HG03045 (cell line): ENCODE measurements around the gene F2.
"Not testable (repeated sequence)": the region's sequence is repeated elsewhere in the genome, so short reads cannot be mapped to it uniquely, and the experiment has no call there.

Experiments used
- ATAC-seq: cut with Tn5 transposase; IDR thresholded peaks from one replicate; pipeline ENCODE4 v1.9.1; 2021; ENCODE audit warnings: mild to moderate bottlenecking, moderate library complexity; ENCODE audit not compliant: unreplicated experiment

The F2 gene

DNA sequence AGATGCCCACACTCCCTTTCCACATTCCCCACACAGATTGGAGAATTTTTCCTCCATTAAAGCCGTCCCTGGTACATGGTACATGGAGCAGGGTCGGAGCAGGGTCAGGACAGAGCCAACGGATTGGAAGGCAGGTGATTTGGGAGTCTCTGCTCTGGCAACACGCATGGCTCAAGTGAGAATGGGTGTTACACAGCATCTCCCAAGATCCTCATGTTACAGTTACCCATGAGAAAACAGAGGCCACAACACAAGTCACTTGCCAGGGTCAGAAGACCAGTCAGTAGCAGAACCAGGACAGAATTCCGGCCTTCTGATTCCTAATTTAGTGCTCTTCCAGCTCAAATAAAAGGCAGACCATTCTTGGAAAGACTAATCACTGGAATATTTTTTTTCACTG lies 7.7 kb upstream of the F2 start:
- ATAC-seq: no peak

DNA sequence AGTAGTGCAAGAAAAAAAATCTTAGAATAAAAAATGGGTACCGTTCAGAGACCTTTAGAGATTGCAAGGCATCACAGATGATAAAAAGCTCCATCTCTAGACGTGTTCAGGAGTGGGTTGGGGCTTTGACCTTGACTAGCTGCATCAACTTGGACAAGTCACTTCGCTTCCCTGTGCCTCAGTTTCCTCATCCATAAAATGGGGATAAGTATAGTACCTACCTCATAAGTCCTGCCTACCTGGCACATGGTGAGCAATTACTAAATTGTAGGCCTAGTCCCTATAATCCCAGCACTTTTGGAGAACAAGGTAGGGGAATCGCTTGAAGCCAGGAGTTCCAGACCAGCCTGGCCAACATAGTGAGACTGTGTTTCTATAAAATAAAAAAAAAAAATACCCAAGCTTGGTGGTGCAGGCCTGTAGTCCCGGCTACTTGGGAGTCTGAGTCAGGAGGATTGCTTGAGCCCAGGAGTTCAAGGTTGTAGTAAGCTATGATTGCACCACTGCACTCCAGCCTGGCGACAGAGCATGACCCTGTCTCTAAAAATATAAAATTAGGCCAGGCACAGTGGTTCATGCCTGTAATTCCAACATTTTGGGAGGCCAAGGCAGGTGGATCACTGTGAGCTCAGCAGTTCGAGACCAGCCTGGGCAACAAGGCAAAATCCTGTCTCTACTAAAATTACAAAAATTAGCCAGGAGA lies 6.0 kb upstream of the F2 start:
- ATAC-seq: no peak

DNA sequence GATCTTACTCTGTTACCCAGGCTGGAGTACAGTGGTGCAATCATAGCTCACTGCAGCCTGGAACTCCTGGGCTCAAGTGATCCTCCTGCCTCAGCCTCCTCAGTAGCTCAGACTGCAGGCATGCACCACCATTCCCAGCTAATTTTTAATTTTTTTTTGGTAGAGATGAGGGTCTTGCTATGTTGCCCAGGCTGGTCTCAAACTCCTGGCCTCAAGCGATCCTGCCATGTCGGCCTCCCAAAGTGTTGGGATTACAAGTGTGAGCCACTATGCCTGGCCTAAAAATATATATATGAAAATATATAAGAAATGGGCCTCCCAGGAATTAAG lies 1.2 kb upstream of the F2 start:
- ATAC-seq: not testable (repeated sequence)

DNA sequence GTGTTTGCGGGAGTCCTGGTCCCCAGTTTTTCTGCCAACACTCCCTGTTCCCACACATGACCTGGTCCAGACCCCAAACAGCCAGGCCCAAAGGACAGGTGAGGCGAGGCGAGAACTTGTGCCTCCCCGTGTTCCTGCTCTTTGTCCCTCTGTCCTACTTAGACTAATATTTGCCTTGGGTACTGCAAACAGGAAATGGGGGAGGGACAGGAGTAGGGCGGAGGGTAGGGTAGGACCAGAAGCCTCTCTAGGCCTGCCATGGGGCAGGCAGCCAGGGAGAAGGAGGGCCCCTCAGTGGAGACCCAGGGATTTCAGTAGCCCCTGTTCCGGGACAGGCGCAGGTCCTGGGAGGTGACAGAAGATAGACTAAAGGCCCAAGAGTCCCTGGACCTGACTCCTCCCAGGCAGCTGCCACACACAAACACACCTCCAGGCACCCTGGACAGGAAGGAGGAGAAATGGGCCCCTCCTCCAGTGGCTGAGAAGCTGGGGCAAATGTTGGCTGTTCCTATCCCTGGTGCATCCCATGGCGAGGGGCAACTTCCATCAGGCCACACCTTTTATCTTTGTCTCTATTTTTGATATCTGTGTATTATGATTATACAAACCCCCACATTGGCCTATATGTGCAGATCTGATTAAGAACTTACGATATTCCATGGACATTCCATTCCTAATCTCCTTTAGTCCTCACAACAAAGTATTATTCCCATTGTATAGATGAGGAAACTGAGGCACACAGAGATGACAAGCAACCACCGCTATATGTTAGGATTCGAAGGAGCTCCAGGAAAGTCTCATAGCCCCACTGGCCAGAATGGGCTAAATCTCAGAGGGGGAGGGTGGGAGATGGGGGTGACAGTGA lies 626 bp upstream of the F2 start:
- no peak for ATAC-seq

DNA sequence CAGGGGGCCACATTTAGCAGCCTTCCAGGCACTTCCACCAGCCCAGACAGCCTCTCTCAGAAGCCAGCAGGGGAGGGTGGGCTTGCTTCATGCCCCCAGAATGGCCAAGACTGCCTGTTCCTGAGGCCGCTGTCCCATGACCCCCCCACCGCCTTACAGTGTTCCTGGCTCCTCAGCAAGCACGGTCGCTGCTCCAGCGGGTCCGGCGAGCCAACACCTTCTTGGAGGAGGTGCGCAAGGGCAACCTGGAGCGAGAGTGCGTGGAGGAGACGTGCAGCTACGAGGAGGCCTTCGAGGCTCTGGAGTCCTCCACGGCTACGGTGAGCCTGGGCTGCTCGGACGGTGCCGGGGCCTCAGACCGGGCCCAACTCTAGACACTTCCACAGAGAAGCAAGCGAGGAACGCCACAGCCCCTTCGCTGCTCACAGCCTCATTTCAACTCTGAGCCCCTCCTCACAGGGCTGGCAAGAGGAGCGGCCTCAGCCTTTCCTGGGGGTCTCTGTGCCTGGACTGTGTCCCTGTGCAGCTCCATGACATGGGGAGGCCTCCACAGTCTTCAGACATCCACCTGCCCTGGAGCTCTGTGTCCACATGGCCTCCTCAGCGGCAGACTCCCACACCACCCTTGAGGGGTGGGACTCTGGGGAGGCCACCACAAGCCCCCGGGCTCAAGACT lies 668 bp downstream of the F2 start:
- ATAC-seq: no peak

DNA sequence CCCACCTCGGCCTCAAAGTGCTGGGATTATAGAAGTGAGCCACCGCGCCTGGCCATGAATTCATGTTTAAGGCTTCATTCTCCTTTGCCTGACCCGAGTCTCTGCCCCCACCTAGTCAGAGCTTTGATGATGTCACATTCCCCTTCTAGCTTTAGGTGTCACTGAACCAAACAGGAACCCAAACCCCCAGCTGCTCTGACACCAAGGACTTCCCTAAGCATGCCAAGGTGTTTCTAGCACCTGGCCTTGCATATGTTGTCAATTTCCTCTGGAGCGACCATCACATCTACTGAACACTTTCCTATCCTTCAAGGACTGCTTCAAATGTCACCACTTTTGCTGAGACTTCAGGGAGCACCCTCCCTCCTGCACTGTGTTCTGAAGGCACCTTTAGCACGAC lies 2.3 kb downstream of the F2 start:
- ATAC-seq: no peak

DNA sequence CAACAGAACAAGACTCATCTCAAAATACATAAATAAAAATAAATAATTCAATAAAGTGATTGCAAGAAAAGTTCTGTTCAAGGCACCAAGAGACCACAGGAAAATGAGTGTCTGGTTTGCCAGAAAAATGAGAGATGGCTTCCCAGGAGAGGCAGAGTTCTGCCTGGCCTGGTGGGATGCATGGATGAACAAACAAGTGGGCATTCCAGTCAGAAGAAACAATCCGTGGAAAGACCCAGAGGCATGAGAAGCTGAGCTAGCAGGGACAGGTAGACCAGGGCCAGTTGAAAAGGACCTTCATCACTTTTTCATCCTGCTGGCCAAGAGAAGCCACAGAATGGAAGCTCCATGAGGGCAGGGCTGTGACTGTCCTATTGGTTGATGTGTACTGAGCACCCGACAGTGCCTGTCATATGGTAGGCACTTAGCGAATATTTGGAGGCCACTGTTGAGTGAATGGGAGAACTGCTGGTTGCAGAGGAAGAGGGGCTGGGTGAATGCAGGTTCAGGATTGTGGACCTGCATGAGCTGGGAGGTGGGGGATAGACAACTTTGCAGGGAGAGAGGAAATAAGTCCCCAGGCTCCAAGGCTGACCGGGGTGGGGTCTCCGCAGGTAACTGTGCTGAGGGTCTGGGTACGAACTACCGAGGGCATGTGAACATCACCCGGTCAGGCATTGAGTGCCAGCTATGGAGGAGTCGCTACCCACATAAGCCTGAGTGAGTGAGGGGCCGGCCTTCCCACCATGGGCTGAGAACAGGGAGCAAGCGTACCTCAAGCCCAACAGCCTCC lies 3.7 kb downstream of the F2 start:
- no peak for ATAC-seq

DNA sequence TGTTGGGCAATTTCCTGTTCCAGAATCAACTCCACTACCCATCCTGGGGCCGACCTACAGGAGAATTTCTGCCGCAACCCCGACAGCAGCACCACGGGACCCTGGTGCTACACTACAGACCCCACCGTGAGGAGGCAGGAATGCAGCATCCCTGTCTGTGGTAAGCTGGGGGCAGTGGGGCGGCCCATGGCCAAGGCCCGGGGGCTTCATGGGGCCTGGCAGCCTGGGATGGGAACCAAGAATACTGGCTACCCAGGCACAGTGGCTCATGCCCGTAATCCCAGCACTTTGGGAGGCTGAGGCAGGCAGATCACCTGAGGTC lies 4.3 kb downstream of the F2 start:
- ATAC-seq: no peak

DNA sequence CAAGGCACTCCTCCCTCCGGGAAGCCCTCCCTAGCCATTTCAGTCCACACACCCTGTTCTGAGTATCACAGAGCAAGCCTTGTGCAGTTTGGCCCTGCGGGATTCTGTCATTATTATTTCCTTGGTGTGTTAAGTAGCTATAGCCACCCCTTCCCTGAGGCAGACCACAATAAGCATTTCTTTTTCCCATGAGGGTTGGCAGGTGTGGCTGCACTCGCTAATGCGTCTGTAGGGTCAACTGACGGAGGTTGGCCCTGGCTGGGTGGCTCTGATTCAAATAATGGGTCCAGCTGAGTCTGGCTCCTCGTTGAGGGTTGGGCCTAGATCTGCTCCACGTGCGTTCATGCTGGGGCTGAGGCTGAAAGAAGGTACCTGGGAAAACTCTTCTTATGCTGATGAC lies 5.1 kb downstream of the F2 start:
- ATAC-seq: no peak

DNA sequence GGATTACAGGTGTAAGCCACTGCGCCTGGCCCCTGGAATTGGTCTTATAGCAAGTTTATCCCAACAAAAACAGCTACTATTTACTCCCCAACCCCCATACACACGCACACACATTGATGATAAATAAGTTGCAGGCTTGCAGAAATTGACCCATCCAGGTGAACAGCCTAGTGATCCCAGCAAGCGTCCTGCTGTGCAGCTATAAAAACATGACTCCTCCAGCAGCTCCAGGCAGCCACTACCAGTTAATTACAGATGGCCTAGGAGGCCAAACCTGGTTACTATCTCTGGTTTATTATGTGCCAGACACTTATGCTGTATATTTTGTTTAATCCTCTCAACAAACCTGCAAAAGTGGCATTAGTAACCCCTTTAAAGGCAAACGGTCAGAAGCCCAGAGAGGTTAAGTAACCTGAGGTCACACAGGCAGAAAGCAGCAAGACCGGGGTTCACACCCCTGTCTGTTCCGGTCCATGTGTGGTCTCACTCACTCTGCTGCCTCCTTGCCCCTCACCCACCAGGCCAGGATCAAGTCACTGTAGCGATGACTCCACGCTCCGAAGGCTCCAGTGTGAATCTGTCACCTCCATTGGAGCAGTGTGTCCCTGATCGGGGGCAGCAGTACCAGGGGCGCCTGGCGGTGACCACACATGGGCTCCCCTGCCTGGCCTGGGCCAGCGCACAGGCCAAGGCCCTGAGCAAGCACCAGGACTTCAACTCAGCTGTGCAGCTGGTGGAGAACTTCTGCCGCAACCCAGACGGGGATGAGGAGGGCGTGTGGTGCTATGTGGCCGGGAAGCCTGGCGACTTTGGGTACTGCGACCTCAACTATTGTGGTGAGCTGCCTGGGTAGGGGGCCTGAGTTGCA lies 6.6 kb downstream of the F2 start:
- ATAC-seq: no peak

DNA sequence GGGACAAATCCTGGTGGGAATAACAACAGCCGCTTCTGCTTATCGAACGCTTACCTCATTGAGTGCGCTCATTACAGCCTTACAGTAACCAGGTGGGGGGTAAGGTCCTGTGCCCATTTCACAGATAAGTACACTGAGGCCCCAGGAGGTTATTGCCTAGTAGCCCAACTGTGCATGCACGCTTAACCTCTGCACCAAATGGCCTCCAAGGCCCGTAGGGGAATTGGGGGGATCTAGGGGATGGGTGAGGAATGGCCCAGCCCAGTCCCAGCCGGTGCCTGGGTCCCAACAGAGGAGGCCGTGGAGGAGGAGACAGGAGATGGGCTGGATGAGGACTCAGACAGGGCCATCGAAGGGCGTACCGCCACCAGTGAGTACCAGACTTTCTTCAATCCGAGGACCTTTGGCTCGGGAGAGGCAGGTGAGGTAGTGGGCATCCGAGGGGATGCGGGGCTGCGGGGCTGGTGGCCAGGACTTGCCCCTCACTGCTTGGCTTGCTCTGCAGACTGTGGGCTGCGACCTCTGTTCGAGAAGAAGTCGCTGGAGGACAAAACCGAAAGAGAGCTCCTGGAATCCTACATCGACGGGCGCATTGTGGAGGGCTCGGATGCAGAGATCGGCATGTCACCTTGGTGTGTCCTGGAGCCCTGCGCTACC lies 7.3 kb downstream of the F2 start:
- ATAC-seq: no peak

DNA sequence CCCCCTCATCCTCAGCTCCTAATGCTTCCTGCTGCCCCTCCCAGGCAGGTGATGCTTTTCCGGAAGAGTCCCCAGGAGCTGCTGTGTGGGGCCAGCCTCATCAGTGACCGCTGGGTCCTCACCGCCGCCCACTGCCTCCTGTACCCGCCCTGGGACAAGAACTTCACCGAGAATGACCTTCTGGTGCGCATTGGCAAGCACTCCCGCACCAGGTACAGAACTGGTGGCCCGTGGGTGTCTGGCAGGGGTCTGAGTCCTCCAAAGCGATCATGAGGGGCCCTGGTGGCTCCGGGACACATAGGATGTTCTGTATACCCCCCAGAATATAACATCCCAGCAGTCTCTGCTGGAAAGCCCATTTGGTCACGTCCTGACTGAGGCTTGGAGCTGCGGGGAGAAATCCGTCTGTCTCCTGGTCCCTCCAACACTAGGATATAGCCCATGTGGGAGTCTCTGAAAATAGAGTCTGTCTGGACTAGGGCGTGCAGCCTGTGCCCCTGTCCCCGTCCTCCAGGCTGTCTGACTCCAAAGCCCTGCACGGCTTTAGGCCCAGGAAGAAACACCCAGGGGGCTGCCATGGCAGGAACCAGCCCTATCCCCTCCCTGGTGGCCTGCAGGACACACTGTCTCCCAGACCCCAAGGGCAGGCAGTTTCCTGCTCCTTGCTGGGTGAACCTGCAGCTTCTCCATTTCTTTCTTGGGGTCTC lies 9.1 kb downstream of the F2 start:
- ATAC-seq: no peak

DNA sequence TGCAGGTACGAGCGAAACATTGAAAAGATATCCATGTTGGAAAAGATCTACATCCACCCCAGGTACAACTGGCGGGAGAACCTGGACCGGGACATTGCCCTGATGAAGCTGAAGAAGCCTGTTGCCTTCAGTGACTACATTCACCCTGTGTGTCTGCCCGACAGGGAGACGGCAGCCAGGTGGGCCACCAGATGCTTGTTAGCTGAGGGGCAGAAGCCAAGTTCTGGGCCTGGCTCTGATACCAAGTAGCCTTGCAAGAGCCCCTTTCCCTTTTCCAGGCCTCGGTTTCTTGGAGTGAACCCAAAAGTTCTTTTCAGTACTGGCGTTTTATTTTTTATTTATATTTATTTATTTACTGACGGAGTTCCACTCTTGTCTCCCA lies 9.6 kb downstream of the F2 start:
- no peak for ATAC-seq

DNA sequence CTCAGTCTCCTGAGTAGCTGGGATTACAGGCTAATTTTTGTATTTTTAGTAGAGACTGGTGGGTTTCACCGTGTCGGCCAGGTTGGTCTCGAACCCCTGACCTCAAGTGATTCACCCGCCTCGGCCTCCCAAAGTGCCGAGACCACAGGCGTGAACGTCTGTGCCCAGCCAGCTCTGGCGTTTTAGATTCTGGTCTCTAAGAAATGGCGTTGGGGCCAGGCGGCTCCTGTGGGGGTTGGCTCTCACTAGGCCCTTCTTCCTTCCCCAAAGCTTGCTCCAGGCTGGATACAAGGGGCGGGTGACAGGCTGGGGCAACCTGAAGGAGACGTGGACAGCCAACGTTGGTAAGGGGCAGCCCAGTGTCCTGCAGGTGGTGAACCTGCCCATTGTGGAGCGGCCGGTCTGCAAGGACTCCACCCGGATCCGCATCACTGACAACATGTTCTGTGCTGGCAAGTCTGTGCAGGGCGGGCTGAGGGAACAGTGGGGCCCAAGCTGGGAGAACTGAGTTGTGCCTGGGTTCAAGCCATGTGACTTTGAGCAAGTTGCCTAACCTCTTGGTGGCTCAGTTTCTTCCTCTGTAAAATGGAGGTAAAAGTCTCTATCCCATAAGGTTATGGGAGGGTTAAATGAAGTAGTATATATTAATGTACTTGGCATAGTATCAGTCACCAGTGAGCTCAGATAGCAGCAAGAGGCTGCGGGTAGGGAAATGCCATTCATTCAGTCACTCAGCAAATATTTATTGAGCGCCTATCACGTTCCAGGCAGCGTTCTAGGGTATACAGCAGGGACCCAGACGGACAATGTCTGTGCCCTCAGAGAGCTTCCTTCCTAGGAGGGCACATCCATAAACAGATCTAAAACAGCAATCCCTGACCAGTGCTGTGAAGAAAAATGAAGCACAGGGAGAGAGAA lies 10.4 kb downstream of the F2 start:
- no peak for ATAC-seq

DNA sequence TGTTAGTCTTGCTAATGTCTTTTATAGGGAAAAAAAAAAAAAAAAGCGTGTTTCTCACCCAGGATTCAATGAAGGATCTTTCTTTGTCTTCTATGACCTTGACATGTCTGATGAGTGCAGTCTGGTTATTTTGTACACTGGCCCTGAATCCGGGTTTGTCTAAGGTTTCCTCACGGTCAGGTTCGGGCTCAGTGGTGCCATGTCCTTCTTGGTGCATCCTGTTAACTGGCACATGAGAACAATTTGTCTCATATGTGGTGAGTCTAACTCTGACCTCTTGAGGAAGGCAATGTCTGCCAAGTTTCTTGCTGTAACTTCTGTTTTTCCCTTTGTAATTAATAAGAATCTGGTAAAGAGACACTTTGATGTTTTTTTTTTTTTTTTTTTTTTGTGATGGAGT lies 12.5 kb downstream of the F2 start:
- ATAC-seq: no peak

DNA sequence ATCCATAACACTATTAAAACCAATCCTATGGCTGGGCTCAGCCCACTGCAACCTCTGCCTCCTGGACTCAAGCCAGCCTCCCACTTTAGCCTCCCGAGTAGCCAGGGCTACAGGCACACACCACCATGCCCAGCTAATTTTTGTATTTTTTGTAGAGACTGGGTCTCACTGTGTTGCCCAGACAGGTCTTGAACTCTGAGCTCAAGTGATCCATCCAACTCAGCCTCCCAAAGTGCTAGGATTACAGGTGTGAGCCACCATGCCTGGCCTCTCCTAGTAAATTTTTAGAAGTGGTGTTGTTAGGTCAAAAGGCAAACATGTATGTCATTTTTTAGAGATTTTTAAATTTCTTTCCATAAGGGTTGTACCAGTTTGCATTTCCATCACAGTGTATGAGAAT lies 14.2 kb downstream of the F2 start:
- ATAC-seq: no peak

DNA sequence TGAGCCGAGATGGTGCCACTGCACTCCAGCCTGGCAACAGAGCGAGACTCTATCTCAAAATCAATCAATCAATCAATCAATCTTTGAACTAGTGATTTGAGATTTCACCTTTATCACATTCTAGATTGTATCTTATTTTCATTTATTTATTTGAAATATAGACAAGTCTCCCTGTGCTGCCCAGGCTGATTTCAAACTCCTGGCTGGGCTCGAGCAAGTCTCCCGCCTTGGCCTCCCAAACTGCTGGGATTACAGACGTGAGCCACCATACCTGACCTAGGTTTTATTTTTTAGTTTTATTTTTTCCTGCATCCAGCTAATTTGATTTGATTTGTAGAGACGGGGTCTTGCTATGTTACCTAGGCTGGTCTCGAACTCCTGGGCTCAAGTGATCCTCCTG lies 17.1 kb downstream of the F2 start:
- ATAC-seq: no peak

DNA sequence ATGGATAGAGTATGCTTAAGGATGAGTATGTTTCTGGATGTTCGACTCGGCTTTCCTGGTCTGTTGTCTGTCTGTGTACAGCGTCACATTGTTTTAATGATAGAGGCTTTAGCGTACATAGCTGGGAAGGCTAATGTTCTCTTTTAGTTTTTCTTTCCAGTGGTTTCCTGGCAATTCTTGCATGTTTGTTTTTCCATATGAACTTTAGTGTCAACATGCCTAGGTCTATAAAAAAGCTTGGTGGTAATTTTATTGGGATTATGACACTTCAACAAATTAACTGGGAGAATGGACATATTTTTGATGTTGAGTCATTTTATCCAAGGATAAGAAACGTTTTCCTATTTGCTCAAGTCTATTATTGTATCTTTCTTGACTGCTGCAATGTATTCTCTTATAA lies 17.6 kb downstream of the F2 start:
- no peak for ATAC-seq
